ENCODE results near the gene MRPL41.
"Not testable (repeated sequence)": the region's sequence is repeated elsewhere in the genome, so short reads cannot be mapped to it uniquely, and the experiment has no call there.

MRPL41 gene

DNA sequence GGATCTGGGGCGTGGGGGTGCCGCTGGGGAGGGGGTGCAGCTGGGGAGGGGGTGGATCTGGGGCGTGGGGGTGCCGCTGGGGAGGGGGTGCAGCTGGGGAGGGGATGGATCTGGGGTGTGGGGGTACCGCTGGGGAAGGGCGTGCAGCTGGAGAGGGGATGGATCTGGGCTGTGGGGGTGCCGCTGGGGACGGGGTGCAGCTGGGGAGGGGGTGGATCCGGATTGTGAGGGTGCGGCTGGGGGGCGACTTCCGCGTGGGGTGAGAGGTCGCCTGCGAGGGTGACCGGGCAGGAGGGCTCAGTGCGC is 768 bp upstream of the MRPL41 start:
- not testable (repeated sequence) for H2BK15ac ChIP-seq (ENCODE audit: low read depth, poor library complexity, severe bottlenecking); H3K9me3 ChIP-seq (ENCODE audit: control insufficient read depth, low read length); H3K23ac ChIP-seq (ENCODE audit: low read length in 2 of 2); H3K27ac ChIP-seq (ENCODE audit: low read length, poor library complexity, severe bottlenecking); DNase-seq; H2BK5ac ChIP-seq (ENCODE audit: low read depth, low read length, poor library complexity, severe bottlenecking); H2AK5ac ChIP-seq (ENCODE audit: low read length, severe bottlenecking); H3K27me3 ChIP-seq (ENCODE audit: control insufficient read depth in 1 of 2, insufficient read depth in 1 of 2, low read length in 2 of 2)
- Histone ChIP-seq H3K9ac (ENCODE audit: low read length) (peak overlapping the region; percentile 78), H3K79me1 (replicated peaks; ENCODE audit: low read length, poor library complexity, severe bottlenecking) (peaks cover 12% of the 10 kb centered on the region), H3K18ac (ENCODE audit: low read depth in 1 of 2, low read length in 2 of 2) (peak overlapping the region; percentile 84), H3K4me2 (ENCODE audit: low read length, poor library complexity, severe bottlenecking) (peak overlapping the region; percentile 95), H3K4ac (ENCODE audit: low read depth in 1 of 2, low read length in 2 of 2) (peak overlapping the region in 1 of 2 experiments; percentile 89), H3K4me1 (ENCODE audit: control insufficient read depth, insufficient read depth, low read depth, low read length) (peaks cover 15% of the 10 kb centered on the region), H3K14ac (ENCODE audit: low read length in 2 of 2) (peak overlapping the region in 1 of 2 experiments; percentile 89), H2AFZ (ENCODE audit: low read depth, low read length) (peak overlapping the region; percentile 46), H3K4me3 (ENCODE audit: insufficient read depth in 1 of 2, low read depth in 1 of 2, low read length in 2 of 2) (peak overlapping the region; percentile 69 to 74), H4K91ac (ENCODE audit: low read length) (peak overlapping the region; percentile 92), H2BK12ac (ENCODE audit: low read length in 2 of 2) (peak overlapping the region in 1 of 2 experiments; percentile 67), H3K36me3 (ENCODE audit: control insufficient read depth in 1 of 2, insufficient read depth in 2 of 2, low read depth in 1 of 2, low read length in 2 of 2) (peaks cover 19 to 39% of the 10 kb centered on the region in 2 experiments), H4K8ac (ENCODE audit: low read length) (peak overlapping the region; percentile 90), H2BK120ac (ENCODE audit: low read depth, low read length) (peak overlapping the region; percentile 92)
- WGBS: 2% methylated on average over 11 of the region's 17 CpGs

DNA sequence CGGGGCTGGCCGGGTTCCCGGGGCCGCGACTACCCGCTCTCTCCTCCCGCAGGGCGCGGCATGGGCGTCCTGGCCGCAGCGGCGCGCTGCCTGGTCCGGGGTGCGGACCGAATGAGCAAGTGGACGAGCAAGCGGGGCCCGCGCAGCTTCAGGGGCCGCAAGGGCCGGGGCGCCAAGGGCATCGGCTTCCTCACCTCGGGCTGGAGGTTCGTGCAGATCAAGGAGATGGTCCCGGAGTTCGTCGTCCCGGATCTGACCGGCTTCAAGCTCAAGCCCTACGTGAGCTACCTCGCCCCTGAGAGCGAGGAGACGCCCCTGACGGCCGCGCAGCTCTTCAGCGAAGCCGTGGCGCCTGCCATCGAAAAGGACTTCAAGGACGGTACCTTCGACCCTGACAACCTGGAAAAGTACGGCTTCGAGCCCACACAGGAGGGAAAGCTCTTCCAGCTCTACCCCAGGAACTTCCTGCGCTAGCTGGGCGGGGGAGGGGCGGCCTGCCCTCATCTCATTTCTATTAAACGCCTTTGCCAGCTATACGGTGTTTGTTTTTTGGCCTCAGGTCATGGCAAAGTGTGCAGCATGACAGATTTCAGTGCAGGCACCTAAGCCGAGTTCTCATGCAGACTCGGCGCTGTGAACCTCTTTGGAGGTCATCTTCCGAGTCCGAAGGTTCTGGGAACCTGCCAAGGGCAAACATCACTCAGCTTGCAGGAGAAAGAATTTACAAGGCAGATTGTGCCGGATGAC is 516 bp downstream of the MRPL41 start:
- H2AFZ ChIP-seq (ENCODE audit: low read depth, low read length): peak overlapping the region; percentile 29
- peak overlapping the region; percentile 79 for H4K8ac ChIP-seq (ENCODE audit: low read length)
- no peaks in the 10 kb centered on the region for H3K9me3 ChIP-seq (ENCODE audit: control insufficient read depth, low read length)
- peaks cover 15% of the 10 kb centered on the region for H3K4me1 ChIP-seq (ENCODE audit: control insufficient read depth, insufficient read depth, low read depth, low read length)
- H3K4me3 ChIP-seq (ENCODE audit: insufficient read depth in 1 of 2, low read depth in 1 of 2, low read length in 2 of 2): peak overlapping the region; percentile 87 to 96
- no peak overlapping the region for H2AK5ac ChIP-seq (ENCODE audit: low read length, severe bottlenecking)
- H3K9ac ChIP-seq (ENCODE audit: low read length): peak overlapping the region; percentile 93
- peak overlapping the region; percentile 76 for H2BK15ac ChIP-seq (ENCODE audit: low read depth, poor library complexity, severe bottlenecking)
- WGBS: 14% methylated on average over 48 of the region's 58 CpGs
- peak overlapping the region; percentile 37 for H3K27ac ChIP-seq (ENCODE audit: low read length, poor library complexity, severe bottlenecking)
- H3K18ac ChIP-seq (ENCODE audit: low read depth in 1 of 2, low read length in 2 of 2): peak overlapping the region; percentile 60 to 79
- peaks cover 31 to 42% of the 10 kb centered on the region in 2 experiments for H3K36me3 ChIP-seq (ENCODE audit: control insufficient read depth in 1 of 2, insufficient read depth in 2 of 2, low read depth in 1 of 2, low read length in 2 of 2)
- H3K4ac ChIP-seq (ENCODE audit: low read depth in 1 of 2, low read length in 2 of 2): peak overlapping the region in 1 of 2 experiments; percentile 90
- peak overlapping the region; percentile 96 for H2BK120ac ChIP-seq (ENCODE audit: low read depth, low read length)
- no peaks in the 10 kb centered on the region for H3K27me3 ChIP-seq (ENCODE audit: control insufficient read depth in 1 of 2, insufficient read depth in 1 of 2, low read length in 2 of 2)
- peak overlapping the region in 1 of 2 experiments; percentile 69 for H3K14ac ChIP-seq (ENCODE audit: low read length in 2 of 2)
- H3K79me1 ChIP-seq (replicated peaks; ENCODE audit: low read length, poor library complexity, severe bottlenecking): peaks cover 20% of the 10 kb centered on the region
- H2BK5ac ChIP-seq (ENCODE audit: low read depth, low read length, poor library complexity, severe bottlenecking): no peak overlapping the region
- peak overlapping the region in 1 of 2 experiments; percentile 2 for H2BK12ac ChIP-seq (ENCODE audit: low read length in 2 of 2)
- H3K4me2 ChIP-seq (ENCODE audit: low read length, poor library complexity, severe bottlenecking): peak overlapping the region; percentile 80
- DNase-seq: peak; percentile 5
- no peak overlapping the region for H4K91ac ChIP-seq (ENCODE audit: low read length)
- peak overlapping the region in 1 of 2 experiments; percentile 65 for H3K23ac ChIP-seq (ENCODE audit: low read length in 2 of 2)

GRCh38 chr9:137553654-137554053 is 2.0 kb downstream of the MRPL41 start:
- not testable (repeated sequence) for H4K8ac ChIP-seq (ENCODE audit: low read length); H3K23ac ChIP-seq (ENCODE audit: low read length in 2 of 2); H3K14ac ChIP-seq (ENCODE audit: low read length in 2 of 2); H3K9me3 ChIP-seq (ENCODE audit: control insufficient read depth, low read length); H3K4me3 ChIP-seq (ENCODE audit: insufficient read depth in 1 of 2, low read depth in 1 of 2, low read length in 2 of 2); H2BK120ac ChIP-seq (ENCODE audit: low read depth, low read length); H3K4ac ChIP-seq (ENCODE audit: low read depth in 1 of 2, low read length in 2 of 2); H3K27ac ChIP-seq (ENCODE audit: low read length, poor library complexity, severe bottlenecking); H2BK12ac ChIP-seq (ENCODE audit: low read length in 2 of 2); H2AFZ ChIP-seq (ENCODE audit: low read depth, low read length); H3K4me2 ChIP-seq (ENCODE audit: low read length, poor library complexity, severe bottlenecking); H2BK5ac ChIP-seq (ENCODE audit: low read depth, low read length, poor library complexity, severe bottlenecking); H2BK15ac ChIP-seq (ENCODE audit: low read depth, poor library complexity, severe bottlenecking); H3K27me3 ChIP-seq (ENCODE audit: control insufficient read depth in 1 of 2, insufficient read depth in 1 of 2, low read length in 2 of 2); H3K18ac ChIP-seq (ENCODE audit: low read depth in 1 of 2, low read length in 2 of 2); DNase-seq; H4K91ac ChIP-seq (ENCODE audit: low read length); H3K9ac ChIP-seq (ENCODE audit: low read length); H2AK5ac ChIP-seq (ENCODE audit: low read length, severe bottlenecking)
- WGBS: 93% methylated on average over 10 of the region's 10 CpGs
- H3K4me1 ChIP-seq (ENCODE audit: control insufficient read depth, insufficient read depth, low read depth, low read length): peaks cover 16% of the 10 kb centered on the region
- peaks cover 25% of the 10 kb centered on the region for H3K79me1 ChIP-seq (replicated peaks; ENCODE audit: low read length, poor library complexity, severe bottlenecking)
- peaks cover 44 to 50% of the 10 kb centered on the region in 2 experiments for H3K36me3 ChIP-seq (ENCODE audit: control insufficient read depth in 1 of 2, insufficient read depth in 2 of 2, low read depth in 1 of 2, low read length in 2 of 2)

DNA sequence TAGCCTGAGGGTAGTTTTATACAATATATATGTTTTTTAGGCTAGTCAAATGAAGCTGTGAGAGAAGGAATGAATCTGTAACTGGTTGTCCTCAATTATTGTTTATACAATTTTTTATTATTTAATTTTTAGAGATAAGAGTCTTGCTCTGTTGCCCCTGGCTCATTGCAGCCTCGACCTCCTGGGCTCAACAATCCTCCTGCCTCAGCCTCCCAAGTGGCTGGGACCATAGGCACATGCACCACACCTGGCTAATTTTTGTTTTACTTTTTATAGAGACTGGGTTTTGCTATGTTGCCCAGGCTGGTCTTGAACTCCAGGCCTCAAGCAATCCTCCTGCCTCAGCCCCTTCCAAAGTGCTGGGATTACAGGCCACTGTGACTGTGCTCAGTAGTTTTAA is 2.7 kb downstream of the MRPL41 start:
- H3K79me1 ChIP-seq (replicated peaks; ENCODE audit: low read length, poor library complexity, severe bottlenecking): peaks cover 25% of the 10 kb centered on the region
- H3K4me1 ChIP-seq (ENCODE audit: control insufficient read depth, insufficient read depth, low read depth, low read length): peaks cover 16% of the 10 kb centered on the region
- no peak overlapping the region for H2BK12ac ChIP-seq (ENCODE audit: low read length in 2 of 2)
- no peak overlapping the region for H3K23ac ChIP-seq (ENCODE audit: low read length in 2 of 2)
- H3K9me3 ChIP-seq (ENCODE audit: control insufficient read depth, low read length): no peaks in the 10 kb centered on the region
- no peak overlapping the region for H3K18ac ChIP-seq (ENCODE audit: low read depth in 1 of 2, low read length in 2 of 2)
- H3K27ac ChIP-seq (ENCODE audit: low read length, poor library complexity, severe bottlenecking): no peak overlapping the region
- no peaks in the 10 kb centered on the region for H3K27me3 ChIP-seq (ENCODE audit: control insufficient read depth in 1 of 2, insufficient read depth in 1 of 2, low read length in 2 of 2)
- H2BK120ac ChIP-seq (ENCODE audit: low read depth, low read length): no peak overlapping the region
- WGBS: 83% methylated on average over 1 of the region's 1 CpG
- no peak overlapping the region for H2BK5ac ChIP-seq (ENCODE audit: low read depth, low read length, poor library complexity, severe bottlenecking)
- no peak overlapping the region for H4K8ac ChIP-seq (ENCODE audit: low read length)
- H3K9ac ChIP-seq (ENCODE audit: low read length): no peak overlapping the region
- no peak overlapping the region for H2AK5ac ChIP-seq (ENCODE audit: low read length, severe bottlenecking)
- H3K14ac ChIP-seq (ENCODE audit: low read length in 2 of 2): no peak overlapping the region
- no peak overlapping the region for H4K91ac ChIP-seq (ENCODE audit: low read length)
- H3K4me2 ChIP-seq (ENCODE audit: low read length, poor library complexity, severe bottlenecking): no peak overlapping the region
- H2BK15ac ChIP-seq (ENCODE audit: low read depth, poor library complexity, severe bottlenecking): no peak overlapping the region
- H2AFZ ChIP-seq (ENCODE audit: low read depth, low read length): no peak overlapping the region
- peaks cover 44 to 51% of the 10 kb centered on the region in 2 experiments for H3K36me3 ChIP-seq (ENCODE audit: control insufficient read depth in 1 of 2, insufficient read depth in 2 of 2, low read depth in 1 of 2, low read length in 2 of 2)
- H3K4me3 ChIP-seq (ENCODE audit: insufficient read depth in 1 of 2, low read depth in 1 of 2, low read length in 2 of 2): no peak overlapping the region
- H3K4ac ChIP-seq (ENCODE audit: low read depth in 1 of 2, low read length in 2 of 2): no peak overlapping the region
- DNase-seq: no peak
